ENCODE results near the gene SRSF8.
"Not testable (repeated sequence)": the region's sequence is repeated elsewhere in the genome, so short reads cannot be mapped to it uniquely, and the experiment has no call there.

The SRSF8 gene

DNA sequence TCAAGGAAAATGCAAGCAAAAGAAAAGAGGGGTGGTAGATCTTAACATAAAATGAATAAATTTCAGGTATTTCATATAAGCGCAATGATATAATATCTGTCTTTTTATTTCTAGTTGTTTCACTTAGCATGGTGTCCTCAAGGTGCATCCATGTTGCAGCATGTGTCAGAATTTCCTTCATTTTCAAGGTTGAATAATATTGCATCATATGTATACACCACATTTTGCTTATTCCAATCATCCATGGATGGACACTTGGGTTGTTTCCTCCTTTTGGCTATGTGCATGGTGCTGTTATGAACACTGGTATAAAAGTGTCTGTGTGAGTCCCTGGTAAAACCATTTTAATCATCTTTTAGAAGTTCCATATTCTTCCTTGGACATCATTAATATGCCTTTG is 24.5 kb upstream of the SRSF8 start:
- CTCF ChIA-PET, result interaction anchor here (0.7 kb wide), 1 partner anchor 25 kb away, joined by 3 read pairs; no protein-coding TSS in a partner anchor
- no peak for DNase-seq (ENCODE audit: extremely low spot score)
- TF ChIP-seq, protein P1, sequence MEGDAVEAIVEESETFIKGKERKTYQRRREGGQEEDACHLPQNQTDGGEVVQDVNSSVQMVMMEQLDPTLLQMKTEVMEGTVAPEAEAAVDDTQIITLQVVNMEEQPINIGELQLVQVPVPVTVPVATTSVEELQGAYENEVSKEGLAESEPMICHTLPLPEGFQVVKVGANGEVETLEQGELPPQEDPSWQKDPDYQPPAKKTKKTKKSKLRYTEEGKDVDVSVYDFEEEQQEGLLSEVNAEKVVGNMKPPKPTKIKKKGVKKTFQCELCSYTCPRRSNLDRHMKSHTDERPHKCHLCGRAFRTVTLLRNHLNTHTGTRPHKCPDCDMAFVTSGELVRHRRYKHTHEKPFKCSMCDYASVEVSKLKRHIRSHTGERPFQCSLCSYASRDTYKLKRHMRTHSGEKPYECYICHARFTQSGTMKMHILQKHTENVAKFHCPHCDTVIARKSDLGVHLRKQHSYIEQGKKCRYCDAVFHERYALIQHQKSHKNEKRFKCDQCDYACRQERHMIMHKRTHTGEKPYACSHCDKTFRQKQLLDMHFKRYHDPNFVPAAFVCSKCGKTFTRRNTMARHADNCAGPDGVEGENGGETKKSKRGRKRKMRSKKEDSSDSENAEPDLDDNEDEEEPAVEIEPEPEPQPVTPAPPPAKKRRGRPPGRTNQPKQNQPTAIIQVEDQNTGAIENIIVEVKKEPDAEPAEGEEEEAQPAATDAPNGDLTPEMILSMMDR (IDR thresholded peaks at IDR 0.05; ENCODE audit: control extremely low read depth, extremely low read depth, low read depth, missing control alignments), result no peak
- POLR2A ChIA-PET, result no interaction called here

DNA sequence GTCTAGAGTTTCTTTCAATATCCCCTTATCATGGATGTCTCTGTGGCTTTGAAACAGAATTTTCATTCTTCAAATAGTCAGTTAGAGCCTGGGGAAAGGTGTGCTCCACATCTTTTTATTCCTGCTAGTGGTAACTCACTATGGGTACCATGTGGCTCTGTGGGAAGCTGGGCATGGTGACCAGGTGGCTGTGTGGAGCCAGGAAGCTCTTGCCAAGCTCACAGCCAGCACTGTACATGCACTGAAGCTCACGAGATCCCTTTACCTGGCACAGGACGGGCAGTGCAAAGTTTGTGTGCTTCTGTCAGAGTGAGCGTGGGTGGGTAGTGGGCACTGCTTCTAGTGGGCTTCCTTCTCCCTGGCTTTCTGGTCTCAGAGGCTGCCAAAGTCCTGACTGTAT is 23.8 kb upstream of the SRSF8 start:
- CTCF ChIA-PET, result interaction anchor here (2.2 kb wide), 1 partner anchor 26 kb away, joined by 5 read pairs; no protein-coding TSS in a partner anchor
- DNase-seq (ENCODE audit: extremely low spot score), result no peak
- TF ChIP-seq, protein P1 (IDR thresholded peaks at IDR 0.05; ENCODE audit: control extremely low read depth, extremely low read depth, low read depth, missing control alignments), result no peak
- POLR2A ChIA-PET, result no interaction called here

DNA sequence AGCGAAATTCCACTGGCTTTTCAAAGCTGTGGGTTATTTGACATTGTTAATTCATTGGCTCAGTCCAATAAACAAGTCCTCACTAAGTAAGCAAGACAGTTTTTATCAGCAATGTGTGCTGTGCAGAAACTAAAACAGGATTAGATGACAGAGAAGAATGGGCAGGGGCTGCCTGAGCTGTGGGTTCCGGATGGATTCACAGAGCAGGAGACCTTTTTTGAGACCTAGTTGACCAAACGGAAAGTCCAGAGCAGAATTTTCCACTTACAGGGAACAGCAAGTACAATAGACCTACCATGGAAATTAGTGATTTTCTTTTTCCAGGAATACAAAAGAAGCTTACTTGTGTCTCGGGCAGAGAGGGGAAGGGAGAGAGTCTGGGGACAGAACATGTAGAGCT is 22.7 kb upstream of the SRSF8 start:
- CTCF ChIA-PET, result interaction anchor here (0.8 to 2.2 kb wide), 3 partner anchors 9 to 24 kb away, joined by 3 to 5 read pairs (median 4); partner anchors contain the start of gene SRSF8
- no peak for DNase-seq (ENCODE audit: extremely low spot score)
- POLR2A ChIA-PET, result no interaction called here
- TF ChIP-seq, protein P1 (IDR thresholded peaks at IDR 0.05; ENCODE audit: control extremely low read depth, extremely low read depth, low read depth, missing control alignments), result no peak

DNA sequence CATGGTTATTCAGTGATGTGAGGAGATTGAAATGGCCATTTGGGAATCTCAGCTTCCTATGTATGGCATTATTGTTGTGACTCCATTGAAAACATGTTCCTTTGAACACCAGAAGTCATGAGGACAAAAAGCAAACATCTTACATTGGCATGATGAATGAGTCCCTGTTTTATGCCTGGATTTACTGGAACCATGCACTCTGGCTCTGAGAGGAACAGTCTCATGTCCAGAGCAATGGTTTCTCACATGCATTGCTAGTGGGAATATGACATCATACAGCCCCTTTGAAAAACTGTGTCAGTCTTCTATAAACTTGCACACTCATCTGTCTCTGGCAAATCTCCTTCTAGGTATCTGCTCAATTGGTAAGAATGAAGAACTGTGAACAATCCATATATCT is 20.9 kb upstream of the SRSF8 start:
- no peak for DNase-seq (ENCODE audit: extremely low spot score)
- CTCF ChIA-PET, result interaction anchor here (1.7 kb wide), 1 partner anchor 19 kb away, joined by 4 read pairs; no protein-coding TSS in a partner anchor
- POLR2A ChIA-PET, result no interaction called here
- TF ChIP-seq, protein P1 (IDR thresholded peaks at IDR 0.05; ENCODE audit: control extremely low read depth, extremely low read depth, low read depth, missing control alignments), result no peak

DNA sequence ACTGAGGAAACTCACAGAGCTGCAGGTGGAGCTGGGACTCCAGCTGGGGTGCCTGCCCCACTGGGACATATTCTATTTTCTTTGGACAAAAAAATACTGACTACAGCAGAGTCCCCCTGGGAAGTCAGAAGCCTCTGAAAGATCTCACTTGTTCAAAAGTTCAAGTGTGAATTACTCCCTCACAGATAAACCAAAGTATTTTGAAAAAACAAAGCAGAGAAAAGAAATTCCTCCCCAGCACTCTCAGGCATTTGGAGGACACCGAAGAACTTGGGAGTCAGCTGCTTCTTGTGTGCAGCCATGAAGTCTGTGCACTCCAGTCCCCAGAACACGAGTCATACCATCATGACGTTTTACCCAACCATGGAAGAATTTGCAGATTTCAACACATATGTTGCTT is 17.6 kb upstream of the SRSF8 start, which contains the start of gene KDM4F:
KDM4F (plus strand) TSS at position 301 of the 400 bp plus-strand sequence.
- CTCF ChIA-PET, result interaction anchor here (1.3 to 1.4 kb wide), 2 partner anchors 18 to 21 kb away, joined by 4 to 7 read pairs; partner anchors contain the start of gene SRSF8
- POLR2A ChIA-PET; DNase-seq (ENCODE audit: extremely low spot score): not testable (repeated sequence)

DNA sequence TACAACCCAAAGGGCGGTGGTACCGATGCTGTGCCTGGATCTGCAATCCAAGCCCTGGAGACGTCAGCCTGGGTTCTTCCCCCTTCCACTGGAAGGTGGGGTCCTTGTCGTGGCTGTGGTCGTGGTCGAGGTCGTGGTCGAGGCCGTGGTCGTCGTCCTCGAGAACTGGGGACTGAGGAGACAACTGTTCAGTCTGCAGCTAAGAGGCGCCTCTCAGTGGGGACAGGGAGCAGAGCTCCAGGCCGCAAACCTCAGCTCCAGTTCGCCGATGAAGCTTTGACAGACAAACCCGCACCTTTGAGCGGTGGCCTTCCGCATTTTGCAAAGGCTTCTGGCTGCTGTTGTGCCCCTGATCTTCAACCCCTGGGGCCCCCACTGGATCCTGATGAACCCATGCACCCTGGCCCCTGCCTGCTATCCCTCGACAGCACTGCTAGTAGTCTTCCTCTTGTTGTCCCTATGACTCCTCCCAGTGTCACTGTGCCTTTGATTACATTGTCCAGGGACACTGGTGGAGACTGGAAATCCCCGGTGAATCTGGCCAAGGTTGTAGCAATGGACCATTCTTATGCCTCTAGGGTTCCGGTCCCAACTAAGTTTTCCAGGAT is 16.0 kb upstream of the SRSF8 start:
- ChIA-PET CTCF (interaction anchor here (1.4 kb wide), 1 partner anchor 17 kb away, joined by 5 read pairs; no protein-coding TSS in a partner anchor), POLR2A (no interaction called here)
- TF ChIP-seq, protein P1 (IDR thresholded peaks at IDR 0.05; ENCODE audit: control extremely low read depth, extremely low read depth, low read depth, missing control alignments), result no peak
- no peak for DNase-seq (ENCODE audit: extremely low spot score)

DNA sequence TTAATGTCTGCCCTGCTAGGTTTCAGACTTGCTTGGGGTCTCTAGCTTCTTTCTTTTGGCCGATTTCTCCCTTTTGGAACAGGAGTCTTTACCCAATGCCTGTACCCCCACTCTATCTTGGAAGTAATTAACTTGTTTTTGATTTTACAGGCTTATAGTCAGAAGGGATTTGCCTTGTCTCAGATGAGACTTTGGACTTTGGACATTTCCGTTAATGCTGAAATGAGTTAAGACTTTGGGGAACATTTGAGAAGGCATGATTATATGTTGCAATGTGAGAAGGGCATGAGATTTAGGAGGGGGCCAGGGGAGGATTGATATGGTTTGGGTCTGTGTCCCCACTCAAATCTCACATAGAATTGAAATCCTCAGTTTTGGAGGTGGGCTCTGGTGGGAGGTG is 12.4 kb upstream of the SRSF8 start:
- TF ChIP-seq, protein P1 (IDR thresholded peaks at IDR 0.05; ENCODE audit: control extremely low read depth, extremely low read depth, low read depth, missing control alignments), result no peak
- no peak for DNase-seq (ENCODE audit: extremely low spot score)
- CTCF ChIA-PET, result interaction anchor here (0.9 to 1.6 kb wide), 3 partner anchors 13 to 39 kb away, joined by 3 to 4 read pairs (median 3); partner anchors contain the start of gene SRSF8
- POLR2A ChIA-PET, result interaction anchor here (1.4 kb wide), 1 partner anchor 13 kb away, joined by 4 read pairs; the partner anchor contains the start of gene SRSF8

Data from GM10248 (cell line).